SH-SY5Y (cell line): Measurements from ENCODE around the gene PIK3C3.

ENCODE experiments used
- GATA2 ChIP-seq: IDR thresholded peaks from 2 replicates; pipeline ENCODE4 v1.6.1; 2011; ENCODE audit warnings: mild to moderate bottlenecking, low read depth, low read length
- GATA3 ChIP-seq: IDR thresholded peaks from 2 replicates; pipeline ENCODE4 v1.6.1; 2011; ENCODE audit warnings: low read depth, mild to moderate bottlenecking, low read length, moderate library complexity

GRCh38 chr18:41932899-41933298 is 22.1 kb upstream of the PIK3C3 start:
- TF ChIP-seq GATA2 (no peak), GATA3 (no peak)
